Epithelial cell of proximal tubule (primary cell): ENCODE results near the gene NEFH. TPM values are rescaled to one million over a fixed set of nuclear protein-coding genes. Genes with fewer than 3 reads are reported as not detected.

Experiments
- DNase-seq: peaks from one replicate; pipeline ENCODE4 v3.0.0-alpha.2; 2011; ENCODE audit warnings: low read depth
- H3K4me3 ChIP-seq: 2 replicates; pipeline ENCODE4 v1.5.1; 2011; ENCODE audit warnings: low read depth, mild to moderate bottlenecking, low read length
- total RNA-seq: library from RNA; depleted of rRNA; stranded (reverse); fragments of >200 nt; gene quantifications from 2 replicates; pipeline ENCODE4 v1.2.3, GENCODE V29; 2015
- TF ChIP-seq, protein P1 (sequence below): conservative IDR thresholded peaks from 2 replicates; pipeline ENCODE4 v1.5.1; 2012; ENCODE audit warnings: low read depth, mild to moderate bottlenecking, low read length

Gene NEFH
- total RNA-seq, 1 donor from 2014 or later = 3.4 TPM

DNA sequence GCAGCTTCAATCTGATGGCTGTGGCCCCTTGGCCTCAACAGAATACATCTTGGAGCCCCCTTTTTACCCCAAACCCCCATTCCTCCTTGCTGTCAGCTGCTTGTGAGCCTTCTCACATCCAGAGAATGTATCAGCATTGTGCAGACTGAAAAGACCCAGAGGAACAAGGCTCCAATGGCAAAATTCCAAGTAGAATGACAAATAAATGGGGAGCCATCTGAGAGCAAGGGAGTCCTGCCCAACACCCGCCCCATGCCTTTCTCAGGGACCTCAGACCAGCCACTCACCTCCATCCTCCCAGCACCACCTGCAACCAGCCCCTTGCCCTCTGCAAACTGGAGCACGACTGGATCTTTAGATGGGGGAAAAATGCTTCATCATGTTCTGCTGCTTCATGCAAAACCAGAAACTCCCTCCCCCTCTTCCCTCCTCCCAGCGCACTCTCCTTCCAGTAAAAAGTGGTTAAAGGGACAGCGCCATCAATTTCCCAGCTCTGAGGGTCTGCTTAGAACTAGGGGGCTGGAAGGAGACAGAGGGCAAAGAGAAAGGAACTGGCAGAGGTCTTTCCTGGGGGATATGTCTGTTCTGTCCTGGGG lies 2.2 kb upstream of the NEFH start:
- no peak overlapping the region for H3K4me3 ChIP-seq
- TF ChIP-seq, protein P1, sequence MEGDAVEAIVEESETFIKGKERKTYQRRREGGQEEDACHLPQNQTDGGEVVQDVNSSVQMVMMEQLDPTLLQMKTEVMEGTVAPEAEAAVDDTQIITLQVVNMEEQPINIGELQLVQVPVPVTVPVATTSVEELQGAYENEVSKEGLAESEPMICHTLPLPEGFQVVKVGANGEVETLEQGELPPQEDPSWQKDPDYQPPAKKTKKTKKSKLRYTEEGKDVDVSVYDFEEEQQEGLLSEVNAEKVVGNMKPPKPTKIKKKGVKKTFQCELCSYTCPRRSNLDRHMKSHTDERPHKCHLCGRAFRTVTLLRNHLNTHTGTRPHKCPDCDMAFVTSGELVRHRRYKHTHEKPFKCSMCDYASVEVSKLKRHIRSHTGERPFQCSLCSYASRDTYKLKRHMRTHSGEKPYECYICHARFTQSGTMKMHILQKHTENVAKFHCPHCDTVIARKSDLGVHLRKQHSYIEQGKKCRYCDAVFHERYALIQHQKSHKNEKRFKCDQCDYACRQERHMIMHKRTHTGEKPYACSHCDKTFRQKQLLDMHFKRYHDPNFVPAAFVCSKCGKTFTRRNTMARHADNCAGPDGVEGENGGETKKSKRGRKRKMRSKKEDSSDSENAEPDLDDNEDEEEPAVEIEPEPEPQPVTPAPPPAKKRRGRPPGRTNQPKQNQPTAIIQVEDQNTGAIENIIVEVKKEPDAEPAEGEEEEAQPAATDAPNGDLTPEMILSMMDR = no peak
- no peak for DNase-seq

DNA sequence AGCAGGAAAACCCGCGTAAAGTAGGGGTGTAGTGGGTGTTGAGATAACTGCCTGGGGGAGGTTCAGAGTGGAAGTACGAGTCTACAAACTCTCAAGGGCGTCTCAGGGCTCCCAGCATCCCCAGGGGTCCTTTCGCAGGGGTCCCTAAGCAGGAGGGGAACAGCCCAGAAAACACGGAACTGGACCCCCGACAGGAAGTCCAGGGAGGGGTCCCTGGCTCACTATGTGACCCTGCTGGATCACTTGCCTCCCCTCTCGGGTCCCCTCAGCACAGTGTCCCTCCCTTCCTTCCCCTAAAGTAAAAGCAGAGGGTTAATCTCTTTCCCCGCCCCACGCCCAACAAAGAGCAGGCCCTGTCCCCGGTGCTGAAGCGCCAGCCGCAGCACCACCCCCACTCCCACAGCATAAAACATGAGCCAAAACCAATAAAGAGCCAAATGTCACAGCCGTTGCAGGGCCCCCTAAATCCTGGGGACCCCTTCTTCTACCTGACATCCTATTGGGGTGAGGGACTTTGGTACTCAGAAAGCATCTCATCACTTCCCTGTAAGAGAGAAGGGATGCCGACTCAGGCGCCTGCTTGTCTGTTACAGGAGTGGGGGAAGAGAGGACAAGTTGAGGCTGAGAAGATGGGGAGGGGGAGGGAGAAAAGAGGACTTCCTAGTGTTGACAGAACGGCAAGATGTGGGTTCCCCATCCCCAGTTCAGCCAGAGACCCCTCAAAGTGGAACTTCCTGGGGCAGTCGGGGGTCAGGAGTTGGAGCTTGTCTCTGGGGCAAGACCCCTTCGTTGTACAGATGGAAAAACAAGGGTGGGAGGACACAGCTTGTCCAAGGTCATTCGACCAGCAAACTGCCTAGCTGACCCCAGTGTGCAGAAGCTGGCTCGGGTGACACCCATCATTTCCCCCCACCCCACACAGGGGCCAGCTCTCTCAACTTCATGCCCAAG lies 1.4 kb upstream of the NEFH start:
- no peak overlapping the region for H3K4me3 ChIP-seq
- no peak for DNase-seq
- TF ChIP-seq, protein P1 = no peak

DNA sequence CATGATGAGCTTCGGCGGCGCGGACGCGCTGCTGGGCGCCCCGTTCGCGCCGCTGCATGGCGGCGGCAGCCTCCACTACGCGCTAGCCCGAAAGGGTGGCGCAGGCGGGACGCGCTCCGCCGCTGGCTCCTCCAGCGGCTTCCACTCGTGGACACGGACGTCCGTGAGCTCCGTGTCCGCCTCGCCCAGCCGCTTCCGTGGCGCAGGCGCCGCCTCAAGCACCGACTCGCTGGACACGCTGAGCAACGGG lies 169 bp downstream of the NEFH start:
- no peak for DNase-seq
- no peak overlapping the region for H3K4me3 ChIP-seq
- TF ChIP-seq, protein P1 = no peak

DNA sequence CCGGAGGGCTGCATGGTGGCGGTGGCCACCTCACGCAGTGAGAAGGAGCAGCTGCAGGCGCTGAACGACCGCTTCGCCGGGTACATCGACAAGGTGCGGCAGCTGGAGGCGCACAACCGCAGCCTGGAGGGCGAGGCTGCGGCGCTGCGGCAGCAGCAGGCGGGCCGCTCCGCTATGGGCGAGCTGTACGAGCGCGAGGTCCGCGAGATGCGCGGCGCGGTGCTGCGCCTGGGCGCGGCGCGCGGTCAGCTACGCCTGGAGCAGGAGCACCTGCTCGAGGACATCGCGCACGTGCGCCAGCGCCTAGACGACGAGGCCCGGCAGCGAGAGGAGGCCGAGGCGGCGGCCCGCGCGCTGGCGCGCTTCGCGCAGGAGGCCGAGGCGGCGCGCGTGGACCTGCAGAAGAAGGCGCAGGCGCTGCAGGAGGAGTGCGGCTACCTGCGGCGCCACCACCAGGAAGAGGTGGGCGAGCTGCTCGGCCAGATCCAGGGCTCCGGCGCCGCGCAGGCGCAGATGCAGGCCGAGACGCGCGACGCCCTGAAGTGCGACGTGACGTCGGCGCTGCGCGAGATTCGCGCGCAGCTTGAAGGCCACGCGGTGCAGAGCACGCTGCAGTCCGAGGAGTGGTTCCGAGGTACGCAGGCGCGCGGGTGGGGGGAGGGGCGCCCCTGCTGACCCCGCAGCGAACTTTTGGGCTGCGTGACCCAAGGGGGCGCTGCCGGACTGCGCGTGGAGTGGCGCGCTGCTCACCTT lies 670 bp downstream of the NEFH start:
- H3K4me3 ChIP-seq = no peak overlapping the region
- DNase-seq = no peak
- TF ChIP-seq, protein P1 = no peak

DNA sequence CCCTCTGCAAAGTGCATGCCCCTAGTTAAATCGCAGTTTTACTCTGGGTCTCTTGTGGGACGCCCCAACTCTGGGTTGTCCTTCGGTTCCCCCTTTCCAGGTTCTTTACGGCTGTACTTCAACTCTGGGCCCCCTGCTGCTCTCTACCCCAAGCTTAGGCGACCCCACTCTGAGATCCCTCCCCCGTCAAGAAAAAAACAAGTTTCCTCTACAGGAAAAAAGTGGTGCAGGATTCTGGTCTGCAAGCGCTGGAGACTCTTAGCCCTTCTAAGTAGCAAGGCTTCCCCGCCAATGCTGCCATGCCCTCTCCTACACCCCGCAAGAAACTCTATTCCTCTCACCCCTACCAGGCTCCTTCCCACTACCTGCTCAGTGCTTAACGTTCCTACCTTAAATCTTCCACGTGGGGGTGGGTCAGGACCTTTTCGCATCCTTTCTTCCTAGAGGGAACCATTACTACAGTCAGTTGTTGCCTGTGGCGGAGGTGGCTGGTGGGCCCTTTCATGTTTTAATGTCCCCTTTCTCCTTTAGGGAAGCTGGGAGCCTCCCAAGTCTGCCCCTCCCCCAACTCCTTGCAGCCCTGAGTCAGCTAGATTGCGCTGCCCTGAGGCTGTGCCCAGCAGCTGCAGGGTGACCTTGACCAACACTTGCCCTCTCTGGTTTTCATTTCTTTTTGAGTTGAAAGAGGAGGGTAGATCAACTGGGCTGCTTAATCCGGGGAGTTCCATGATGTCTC lies 1.4 kb downstream of the NEFH start:
- H3K4me3 ChIP-seq = no peak overlapping the region
- TF ChIP-seq, protein P1 = no peak
- no peak for DNase-seq

DNA sequence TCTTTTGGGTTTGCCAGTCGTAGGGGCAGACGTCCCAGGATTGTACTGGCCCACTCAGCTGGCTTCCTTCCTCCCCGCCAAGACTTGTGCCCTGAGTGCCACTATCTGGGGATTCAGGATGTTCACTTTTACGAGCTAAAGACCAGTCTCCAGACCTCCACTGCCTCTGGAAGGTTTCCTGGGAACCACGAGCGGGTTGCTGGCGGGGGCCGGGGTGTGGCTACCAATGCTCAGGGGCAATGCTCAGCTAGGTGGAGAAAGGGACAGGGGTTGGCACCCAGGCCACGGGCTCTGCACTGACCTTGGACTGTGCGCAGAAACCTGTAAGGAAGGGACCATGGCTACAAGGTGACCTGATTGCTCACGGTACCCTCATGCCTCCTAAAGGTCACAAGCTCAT lies 2.2 kb downstream of the NEFH start:
- TF ChIP-seq, protein P1 = no peak
- no peak overlapping the region for H3K4me3 ChIP-seq
- no peak for DNase-seq
